Activated naive CD4-positive, alpha-beta T cell treated with anti-CD3 and anti-CD28 coated beads, Interleukin-2, amount 10 ng/mL, durations not matched to agents 7 days and 5 days (primary cell): ENCODE data around the gene IKZF1.
A peak's percentile ranks its signal among the peaks of the same experiment; 100 is the strongest.

Source experiments
- CTCF ChIA-PET: fragments of 350-600 bp; sonication (Branson Sonifier 250); formaldehyde crosslinking; loops from one replicate; lab custom pipeline; 2021; ENCODE audit warnings: antibody characterized with exemption; lab: Charles Lee
- DNase-seq: peaks from one replicate; pipeline ENCODE4 v3.0.0-alpha.2; 2020
- H3K27ac Mint-ChIP-seq: one replicate; pipeline ENCODE4 v1.8.0; 2021; ENCODE audit warnings: mild to moderate bottlenecking, moderate library complexity, mixed read lengths
- H3K27me3 Mint-ChIP-seq: one replicate; pipeline ENCODE4 v1.8.0; 2021; ENCODE audit warnings: mild to moderate bottlenecking, mixed read lengths
- H3K36me3 Mint-ChIP-seq: one replicate; pipeline ENCODE4 v1.8.0; 2021; ENCODE audit warnings: mixed read lengths
- H3K4me1 Mint-ChIP-seq: one replicate; pipeline ENCODE4 v1.8.0; 2021; ENCODE audit warnings: mixed read lengths
- H3K4me3 Mint-ChIP-seq: one replicate; pipeline ENCODE4 v1.8.0; 2021; ENCODE audit warnings: mild to moderate bottlenecking, moderate library complexity, mixed read lengths
- H3K9me3 Mint-ChIP-seq: one replicate; pipeline ENCODE4 v1.8.0; 2021; ENCODE audit warnings: mixed read lengths

Gene IKZF1

DNA sequence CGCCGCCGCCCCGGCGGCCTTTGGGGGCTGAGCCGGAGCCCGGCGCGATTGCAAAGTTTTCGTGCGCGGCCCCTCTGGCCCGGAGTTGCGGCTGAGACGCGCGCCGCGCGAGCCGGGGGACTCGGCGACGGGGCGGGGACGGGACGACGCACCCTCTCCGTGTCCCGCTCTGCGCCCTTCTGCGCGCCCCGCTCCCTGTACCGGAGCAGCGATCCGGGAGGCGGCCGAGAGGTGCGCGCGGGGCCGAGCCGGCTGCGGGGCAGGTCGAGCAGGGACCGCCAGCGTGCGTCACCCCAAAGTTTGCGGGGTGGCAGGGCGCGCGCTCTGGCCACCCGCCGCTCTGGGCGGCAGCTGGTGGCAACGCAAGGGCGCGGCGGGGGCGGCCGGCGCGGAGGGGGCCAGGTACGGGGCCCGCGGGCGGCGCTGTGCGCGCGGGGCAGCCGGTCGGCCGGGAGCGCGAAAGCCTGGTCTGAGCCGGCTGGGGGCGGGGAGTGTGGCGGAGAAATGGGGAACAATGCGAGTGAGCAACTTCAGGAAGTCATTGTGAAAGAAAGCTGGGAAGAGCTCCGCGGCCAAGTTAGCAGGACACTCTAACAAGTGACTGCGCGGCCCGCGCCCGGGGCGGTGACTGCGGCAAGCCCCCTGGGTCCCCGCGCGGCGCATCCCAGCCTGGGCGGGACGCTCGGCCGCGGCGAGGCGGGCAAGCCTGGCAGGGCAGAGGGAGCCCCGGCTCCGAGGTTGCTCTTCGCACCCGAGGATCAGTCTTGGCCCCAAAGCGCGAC lies at the start of gene IKZF1:
TSS of gene IKZF1 (plus strand) at position 588 of the 782 bp plus-strand sequence. CDS start 14,346 bp downstream, outside the sequence.
- CTCF ChIA-PET = interaction anchor here (0.8 to 8.3 kb wide), 11 partner anchors 9 to 113 kb away, joined by 3 to 34 read pairs (median 3); no protein-coding TSS in a partner anchor
- peaks cover 9% of the 10 kb centered on the region for H3K27me3 Mint-ChIP-seq
- peaks cover 45% of the 10 kb centered on the region for H3K36me3 Mint-ChIP-seq
- H3K27ac Mint-ChIP-seq = peak within 1 kb of the TSS; percentile 99
- peak; percentile 66 for DNase-seq
- peak within 1 kb of the TSS; percentile 99 for H3K4me3 Mint-ChIP-seq
- H3K9me3 Mint-ChIP-seq = no peaks in the 10 kb centered on the region
- peaks cover 40% of the 10 kb centered on the region for H3K4me1 Mint-ChIP-seq

DNA sequence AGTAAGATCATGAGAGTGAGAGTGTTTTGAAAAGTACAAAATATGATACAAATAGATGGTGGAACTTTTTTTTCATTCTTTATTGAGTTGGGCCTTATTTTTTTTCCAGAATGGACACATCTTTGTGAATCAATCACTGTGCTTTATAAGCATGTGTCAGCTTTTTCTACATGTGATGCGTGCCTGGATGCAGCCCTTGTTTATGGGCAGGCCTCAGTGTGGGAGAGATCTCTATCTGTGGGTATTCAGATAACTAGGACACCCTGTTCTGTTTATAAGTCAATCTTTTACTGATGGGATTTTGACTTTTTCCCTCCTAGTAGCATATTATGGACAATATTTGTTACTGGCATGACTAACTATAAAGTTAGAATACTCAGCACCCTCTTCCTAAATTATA lies 42.9 kb upstream of the IKZF1 start:
- CTCF ChIA-PET = interaction anchor here (1.2 to 1.7 kb wide), 2 partner anchors 48 to 54 kb away, joined by 3 to 7 read pairs; no protein-coding TSS in a partner anchor
- peak overlapping the region; percentile 99 for H3K27ac Mint-ChIP-seq
- no peaks in the 10 kb centered on the region for H3K27me3 Mint-ChIP-seq
- H3K36me3 Mint-ChIP-seq = peaks cover 8% of the 10 kb centered on the region
- H3K4me3 Mint-ChIP-seq = no peak overlapping the region
- H3K4me1 Mint-ChIP-seq = peaks cover 77% of the 10 kb centered on the region
- peak; percentile 40 for DNase-seq
- H3K9me3 Mint-ChIP-seq = no peaks in the 10 kb centered on the region

DNA sequence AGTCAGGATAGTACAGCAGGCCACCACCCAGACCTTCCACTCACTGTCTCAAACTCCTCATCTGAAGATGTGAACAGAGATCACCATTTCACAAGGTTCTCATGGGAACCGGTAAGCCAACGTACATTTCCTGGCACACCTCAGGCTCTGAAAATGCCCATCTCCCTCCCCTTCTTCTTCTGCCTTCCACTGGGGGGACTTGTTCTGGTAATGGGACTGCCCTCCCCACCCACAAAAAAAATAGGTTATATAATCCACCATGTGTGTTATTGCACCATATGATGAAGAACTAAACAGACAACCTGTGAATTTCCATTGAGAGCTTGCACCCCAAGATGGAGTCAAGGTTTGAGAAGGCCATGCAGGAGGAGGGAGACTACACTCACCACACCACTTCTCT lies 42.1 kb upstream of the IKZF1 start:
- Mint-ChIP-seq H3K9me3 (no peaks in the 10 kb centered on the region), H3K27ac (peak overlapping the region; percentile 99)
- CTCF ChIA-PET = interaction anchor here (1.2 to 1.7 kb wide), 2 partner anchors 35 to 55 kb away, joined by 4 to 7 read pairs; no protein-coding TSS in a partner anchor

DNA sequence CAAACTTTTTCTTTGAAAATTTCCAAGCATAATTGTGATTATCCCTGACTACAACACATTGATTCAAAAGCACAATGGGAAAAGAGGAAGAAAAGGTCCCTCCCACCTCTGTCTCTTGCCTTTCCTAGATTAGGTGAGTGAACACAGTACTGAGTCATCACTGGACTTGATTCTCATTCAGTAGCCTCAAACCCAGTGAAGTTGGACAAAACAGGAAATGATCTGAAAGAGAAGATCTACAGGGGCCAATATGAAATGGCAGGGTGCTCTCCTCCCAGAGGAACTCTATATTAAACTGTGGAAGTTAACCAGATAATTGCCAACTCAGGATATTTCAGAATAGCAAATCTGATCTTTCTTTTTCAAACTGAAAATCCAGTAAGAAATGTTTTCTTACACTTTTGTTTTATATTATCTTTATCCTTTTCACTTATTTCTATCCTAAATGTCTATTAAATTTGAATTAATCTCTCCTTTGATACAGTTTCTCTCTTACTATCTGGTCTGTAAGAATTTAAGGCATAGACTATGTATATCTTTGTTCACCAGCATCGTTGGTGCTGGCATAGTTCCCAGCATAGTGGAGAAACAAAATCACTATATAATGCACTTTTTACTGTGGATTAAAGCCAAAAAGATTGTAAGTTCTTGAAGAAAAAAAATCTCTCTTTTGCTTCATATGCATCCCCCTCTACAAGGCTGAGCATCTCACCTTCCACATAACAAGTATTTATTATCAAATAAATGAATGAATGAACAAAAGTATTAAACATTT lies 41.4 kb upstream of the IKZF1 start:
- DNase-seq = no peak
- CTCF ChIA-PET = interaction anchor here (0.8 to 1.2 kb wide), 3 partner anchors 27 to 56 kb away, joined by 3 to 4 read pairs (median 3); no protein-coding TSS in a partner anchor
- H3K4me3 Mint-ChIP-seq = peak overlapping the region; percentile 35

More for the DNA sequence above, 42.1 kb upstream of the IKZF1 start:
- peaks cover 85% of the 10 kb centered on the region for H3K4me1 Mint-ChIP-seq
- H3K27me3 Mint-ChIP-seq = no peaks in the 10 kb centered on the region
- peaks cover 8% of the 10 kb centered on the region for H3K36me3 Mint-ChIP-seq
- peak overlapping the region; percentile 35 for H3K4me3 Mint-ChIP-seq
- DNase-seq = no peak

DNA sequence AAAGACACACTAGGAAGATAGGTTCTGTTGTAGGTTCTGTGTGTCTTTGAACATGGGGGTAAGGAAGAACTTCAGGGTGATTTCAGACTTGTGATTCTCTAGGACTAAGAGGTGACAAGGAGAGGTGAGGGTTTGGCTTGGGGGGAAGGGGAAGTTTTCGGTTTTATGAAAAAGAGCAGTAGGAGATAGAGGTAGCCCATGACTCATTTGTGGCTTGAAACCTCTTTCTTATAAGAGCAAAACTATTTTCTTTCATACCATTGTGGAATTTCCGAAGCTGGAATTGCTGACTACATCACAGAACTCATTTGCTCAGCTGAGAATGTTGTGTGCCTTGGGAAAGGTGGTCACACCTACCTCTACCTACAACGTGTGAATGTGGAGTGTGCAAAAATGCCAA lies 39.6 kb upstream of the IKZF1 start:
- Mint-ChIP-seq H3K27me3 (no peaks in the 10 kb centered on the region), H3K4me3 (peak overlapping the region; percentile 29), H3K9me3 (no peaks in the 10 kb centered on the region), H3K27ac (peak overlapping the region; percentile 99), H3K36me3 (peaks cover 8% of the 10 kb centered on the region), H3K4me1 (peaks cover 98% of the 10 kb centered on the region)
- peak; percentile 51 for DNase-seq
- CTCF ChIA-PET = interaction anchor here (1.1 to 5.6 kb wide), 3 partner anchors 37 to 60 kb away, joined by 4 to 75 read pairs (median 4); no protein-coding TSS in a partner anchor

More for the DNA sequence above, 41.4 kb upstream of the IKZF1 start:
- H3K9me3 Mint-ChIP-seq = no peaks in the 10 kb centered on the region
- no peaks in the 10 kb centered on the region for H3K27me3 Mint-ChIP-seq
- peaks cover 8% of the 10 kb centered on the region for H3K36me3 Mint-ChIP-seq
- H3K27ac Mint-ChIP-seq = peak overlapping the region; percentile 99
- H3K4me1 Mint-ChIP-seq = peaks cover 89% of the 10 kb centered on the region

DNA sequence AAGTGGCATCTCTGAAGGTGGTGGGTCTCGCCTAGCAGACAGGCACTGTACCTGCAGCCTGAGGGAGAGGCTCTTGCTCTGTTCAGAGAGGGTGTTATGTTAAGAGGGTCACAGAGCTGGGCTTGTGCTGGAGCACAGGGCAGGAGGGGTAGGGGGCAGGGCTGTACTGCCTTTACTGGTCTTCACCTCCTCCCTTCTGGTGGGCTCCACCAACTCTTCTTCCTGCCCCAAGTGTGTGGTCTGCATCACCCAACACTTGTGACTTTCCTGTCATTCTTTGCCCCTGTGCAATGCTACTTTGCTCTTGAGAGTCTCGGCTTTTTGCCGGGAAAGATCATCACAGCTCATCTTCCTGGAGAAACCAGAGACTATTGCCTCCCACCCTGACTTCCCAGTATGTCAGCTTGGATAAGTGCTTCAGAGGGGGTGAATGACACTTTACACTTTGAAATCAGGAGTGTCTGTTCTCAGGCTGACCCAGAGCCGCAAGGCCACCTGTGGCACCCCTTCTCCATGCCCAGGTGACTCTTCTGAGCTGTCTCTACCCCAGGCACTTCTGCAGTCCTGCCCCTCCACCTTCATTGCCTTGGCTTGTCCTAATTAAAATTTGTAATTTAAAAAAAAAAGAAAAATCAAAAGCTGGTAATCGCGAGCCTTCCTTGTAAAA lies 38.4 kb upstream of the IKZF1 start:
- peak overlapping the region; percentile 64 for H3K4me3 Mint-ChIP-seq
- H3K27ac Mint-ChIP-seq = peak overlapping the region; percentile 99
- DNase-seq = peak; percentile 45
- peaks cover 11% of the 10 kb centered on the region for H3K36me3 Mint-ChIP-seq
- H3K4me1 Mint-ChIP-seq = peaks cover 97% of the 10 kb centered on the region
- H3K27me3 Mint-ChIP-seq = no peaks in the 10 kb centered on the region
- CTCF ChIA-PET = interaction anchor here (0.7 to 5.6 kb wide), 11 partner anchors 9 to 123 kb away, joined by 3 to 75 read pairs (median 5); partner anchors contain the start of gene IKZF1
- H3K9me3 Mint-ChIP-seq = peaks cover 3% of the 10 kb centered on the region

DNA sequence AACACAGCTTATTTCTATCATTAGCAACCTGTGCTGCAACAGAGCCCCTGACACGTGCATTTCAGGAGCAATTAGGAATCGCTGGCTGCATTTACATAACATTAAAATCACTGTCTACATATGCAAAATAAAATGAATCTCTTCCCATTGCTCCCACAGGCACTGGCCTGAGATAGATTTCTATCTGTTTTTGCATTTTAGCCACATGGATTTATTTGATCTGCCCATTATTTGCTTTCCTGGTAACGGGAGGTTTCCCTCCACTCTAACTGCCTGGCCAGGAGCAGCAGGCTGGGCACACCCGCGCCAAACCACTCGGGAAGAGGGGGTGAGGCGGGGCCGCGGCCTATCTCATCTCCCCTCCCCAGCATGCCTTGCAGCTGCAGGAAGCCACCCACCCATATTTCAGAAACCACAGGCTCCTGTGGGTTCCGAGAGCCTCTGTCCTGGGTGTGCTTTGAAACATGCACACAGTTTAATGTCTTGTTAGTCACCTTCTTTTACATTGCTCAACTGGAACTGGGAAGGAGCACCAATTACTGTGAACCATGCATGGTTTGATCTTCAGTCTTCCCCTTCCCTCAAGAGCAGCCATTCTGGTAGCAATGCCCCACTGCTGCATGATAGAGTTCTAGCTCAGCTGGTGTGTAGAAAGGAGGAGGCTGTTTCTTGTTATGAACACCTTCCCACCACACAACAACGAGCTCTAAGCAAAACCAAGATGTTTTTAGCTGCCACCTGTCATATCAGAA lies 37.7 kb upstream of the IKZF1 start:
- peaks cover 92% of the 10 kb centered on the region for H3K4me1 Mint-ChIP-seq
- CTCF ChIA-PET = interaction anchor here (1.0 to 5.6 kb wide), 17 partner anchors 8 to 151 kb away, joined by 3 to 75 read pairs (median 5); partner anchors contain the start of gene IKZF1
- peaks cover 14% of the 10 kb centered on the region for H3K36me3 Mint-ChIP-seq
- no peaks in the 10 kb centered on the region for H3K27me3 Mint-ChIP-seq
- peak overlapping the region; percentile 99 for H3K27ac Mint-ChIP-seq
- DNase-seq = peak; percentile 88
- H3K9me3 Mint-ChIP-seq = peaks cover 3% of the 10 kb centered on the region
- H3K4me3 Mint-ChIP-seq = peak overlapping the region; percentile 64

DNA sequence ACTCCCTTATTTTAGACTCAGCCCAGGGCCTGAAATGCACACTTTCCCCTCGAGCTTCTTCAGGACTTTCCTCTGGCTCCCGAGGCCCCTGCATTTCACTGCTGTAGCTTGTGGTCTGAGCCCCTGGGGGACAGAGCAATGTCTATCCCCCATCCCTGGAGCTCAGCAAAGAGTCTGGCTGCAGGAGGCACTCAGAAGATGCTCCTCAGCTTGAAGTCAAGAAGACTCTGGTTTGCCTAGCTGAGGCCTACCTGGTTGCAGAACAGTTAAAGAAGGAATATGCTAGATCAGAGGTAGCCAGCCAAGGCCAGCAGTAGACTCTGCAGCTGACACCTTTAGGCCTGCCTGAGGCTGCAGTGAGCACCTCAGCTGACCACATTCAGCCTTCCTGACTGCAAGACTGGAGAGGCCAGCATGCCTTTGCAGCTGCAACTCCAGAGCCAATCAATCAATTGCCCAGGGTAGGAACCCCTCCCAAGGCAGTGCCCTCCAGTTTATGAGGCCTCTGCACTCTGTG lies 36.9 kb upstream of the IKZF1 start:
- DNase-seq = peak; percentile 31
- Mint-ChIP-seq H3K9me3 (peaks cover 3% of the 10 kb centered on the region), H3K4me1 (peaks cover 84% of the 10 kb centered on the region), H3K27me3 (no peaks in the 10 kb centered on the region), H3K36me3 (peaks cover 12% of the 10 kb centered on the region), H3K27ac (peak overlapping the region; percentile 99), H3K4me3 (peak overlapping the region; percentile 64)
- CTCF ChIA-PET = interaction anchor here (0.8 to 5.6 kb wide), 18 partner anchors 10 to 150 kb away, joined by 3 to 75 read pairs (median 4); partner anchors contain the start of gene IKZF1

DNA sequence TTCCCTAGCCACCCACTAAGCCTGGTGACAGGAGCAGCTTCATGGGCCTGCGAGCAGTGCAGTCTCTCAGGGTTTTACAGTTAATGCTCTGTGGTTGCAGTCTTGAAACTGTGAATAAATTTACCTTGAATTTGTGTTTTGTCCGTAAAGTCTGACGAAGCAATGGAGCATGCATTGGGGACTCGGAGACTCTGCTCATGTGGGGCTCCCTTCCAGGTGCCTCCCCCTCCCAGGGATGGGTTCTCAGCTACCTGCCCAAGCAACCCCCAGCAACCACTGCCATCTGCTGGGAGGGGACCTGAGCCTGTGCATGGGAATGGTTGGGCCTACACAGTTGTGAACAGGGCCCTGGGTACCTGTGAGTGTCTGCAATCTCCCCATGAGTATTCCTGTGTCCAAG lies 36.3 kb upstream of the IKZF1 start:
- Mint-ChIP-seq H3K9me3 (peaks cover 3% of the 10 kb centered on the region), H3K36me3 (peaks cover 12% of the 10 kb centered on the region), H3K27me3 (no peaks in the 10 kb centered on the region), H3K4me1 (peaks cover 84% of the 10 kb centered on the region), H3K4me3 (peak overlapping the region; percentile 40), H3K27ac (peak overlapping the region; percentile 99)
- CTCF ChIA-PET = interaction anchor here (0.8 to 5.6 kb wide), 16 partner anchors 9 to 149 kb away, joined by 3 to 75 read pairs (median 4); partner anchors contain the start of gene IKZF1
- DNase-seq = peak; percentile 46

DNA sequence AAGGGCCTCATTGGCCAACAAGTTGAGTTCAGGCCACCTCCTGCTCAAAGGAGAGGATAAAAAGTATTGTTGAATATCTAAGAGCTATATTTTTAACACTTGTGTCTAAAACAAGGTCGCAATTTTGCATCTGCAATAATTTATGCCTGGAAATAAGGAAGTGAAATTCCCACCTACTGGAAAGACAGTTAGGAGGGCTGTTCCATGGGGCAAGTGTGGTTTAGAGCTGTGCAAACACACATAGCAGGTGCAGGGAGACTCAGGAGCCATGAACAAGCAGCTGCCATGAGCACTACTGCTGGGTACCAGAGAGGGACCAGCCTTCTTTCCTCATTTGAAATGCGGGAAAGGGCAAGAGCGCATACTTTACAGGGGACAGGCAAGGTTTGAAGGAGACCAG lies 35.5 kb upstream of the IKZF1 start:
- H3K4me3 Mint-ChIP-seq = no peak overlapping the region
- H3K27ac Mint-ChIP-seq = peak overlapping the region; percentile 99
- CTCF ChIA-PET = interaction anchor here (0.6 to 5.6 kb wide), 8 partner anchors 8 to 148 kb away, joined by 3 to 75 read pairs (median 9); partner anchors contain the start of gene IKZF1
- peaks cover 12% of the 10 kb centered on the region for H3K36me3 Mint-ChIP-seq
- H3K27me3 Mint-ChIP-seq = no peaks in the 10 kb centered on the region
- H3K9me3 Mint-ChIP-seq = peaks cover 3% of the 10 kb centered on the region
- no peak for DNase-seq
- H3K4me1 Mint-ChIP-seq = peaks cover 84% of the 10 kb centered on the region

DNA sequence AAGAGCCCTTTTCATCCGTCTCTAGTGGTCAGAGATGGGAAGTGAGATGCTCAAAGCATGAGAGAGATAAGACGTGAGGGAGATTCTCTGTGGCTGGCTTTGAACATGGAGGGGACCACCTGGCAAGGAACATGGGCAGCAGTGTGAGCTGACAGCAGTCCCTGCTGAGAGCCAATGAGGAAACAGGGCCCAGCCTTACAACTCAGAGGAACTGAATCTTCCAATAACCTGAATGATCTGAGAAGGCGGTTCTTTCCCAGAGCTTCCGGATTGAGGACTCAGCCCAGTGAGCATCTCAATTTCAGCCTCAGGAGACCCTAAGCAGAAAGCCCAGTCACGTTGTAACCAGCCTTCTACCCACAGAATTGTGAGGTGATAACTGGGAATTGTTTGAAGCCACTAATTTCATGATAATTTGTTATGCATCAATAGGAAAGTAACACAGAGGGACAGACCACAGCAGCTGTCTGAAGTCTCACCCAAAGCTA lies 33.9 kb upstream of the IKZF1 start:
- H3K27me3 Mint-ChIP-seq = peaks cover 4% of the 10 kb centered on the region
- no peak overlapping the region for H3K4me3 Mint-ChIP-seq
- CTCF ChIA-PET = no interaction called here
- H3K36me3 Mint-ChIP-seq = peaks cover 12% of the 10 kb centered on the region
- peaks cover 83% of the 10 kb centered on the region for H3K4me1 Mint-ChIP-seq
- H3K27ac Mint-ChIP-seq = peak overlapping the region; percentile 28
- H3K9me3 Mint-ChIP-seq = peaks cover 3% of the 10 kb centered on the region
- DNase-seq = no peak

DNA sequence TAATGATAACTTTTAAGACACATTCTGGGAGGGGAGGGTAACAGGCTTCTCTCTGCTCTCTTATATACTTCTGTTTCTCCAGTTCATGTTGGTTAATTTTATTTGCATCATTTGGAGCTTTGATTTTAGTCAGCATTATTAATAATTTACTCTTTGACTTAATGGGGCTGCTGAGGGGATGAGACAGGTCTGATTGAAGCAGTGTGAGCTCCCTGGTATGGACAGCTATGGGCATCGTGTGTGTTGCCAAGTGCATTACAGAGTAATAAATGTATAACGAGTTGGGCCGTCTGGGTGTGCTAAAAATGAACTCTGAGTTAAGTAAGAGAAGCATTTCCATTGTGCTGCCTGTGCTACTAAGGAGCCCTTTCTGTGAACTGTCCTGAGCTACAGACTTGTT lies 31.7 kb upstream of the IKZF1 start:
- peaks cover 3% of the 10 kb centered on the region for H3K9me3 Mint-ChIP-seq
- CTCF ChIA-PET = interaction anchor here (0.7 to 2.2 kb wide), 2 partner anchors 27 to 100 kb away, joined by 3 to 6 read pairs; no protein-coding TSS in a partner anchor
- no peak for DNase-seq
- H3K27ac Mint-ChIP-seq = no peak overlapping the region
- H3K4me3 Mint-ChIP-seq = no peak overlapping the region
- peaks cover 4% of the 10 kb centered on the region for H3K27me3 Mint-ChIP-seq
- peaks cover 61% of the 10 kb centered on the region for H3K4me1 Mint-ChIP-seq
- peaks cover 12% of the 10 kb centered on the region for H3K36me3 Mint-ChIP-seq
